Nucleus accumbens (tissue), 56 donors: Measurements from ENCODE around the gene PEX14.

ENCODE experiments used
- DNase-seq, 56 donors: peaks; one replicate each; lab custom pipeline; 2025; lab: John Stamatoyannopoulos, UW

Gene PEX14

GRCh38 chr1:10537082-10537766, 62.5 kb downstream of the PEX14 start:
- DNase-seq = no peak

DNA sequence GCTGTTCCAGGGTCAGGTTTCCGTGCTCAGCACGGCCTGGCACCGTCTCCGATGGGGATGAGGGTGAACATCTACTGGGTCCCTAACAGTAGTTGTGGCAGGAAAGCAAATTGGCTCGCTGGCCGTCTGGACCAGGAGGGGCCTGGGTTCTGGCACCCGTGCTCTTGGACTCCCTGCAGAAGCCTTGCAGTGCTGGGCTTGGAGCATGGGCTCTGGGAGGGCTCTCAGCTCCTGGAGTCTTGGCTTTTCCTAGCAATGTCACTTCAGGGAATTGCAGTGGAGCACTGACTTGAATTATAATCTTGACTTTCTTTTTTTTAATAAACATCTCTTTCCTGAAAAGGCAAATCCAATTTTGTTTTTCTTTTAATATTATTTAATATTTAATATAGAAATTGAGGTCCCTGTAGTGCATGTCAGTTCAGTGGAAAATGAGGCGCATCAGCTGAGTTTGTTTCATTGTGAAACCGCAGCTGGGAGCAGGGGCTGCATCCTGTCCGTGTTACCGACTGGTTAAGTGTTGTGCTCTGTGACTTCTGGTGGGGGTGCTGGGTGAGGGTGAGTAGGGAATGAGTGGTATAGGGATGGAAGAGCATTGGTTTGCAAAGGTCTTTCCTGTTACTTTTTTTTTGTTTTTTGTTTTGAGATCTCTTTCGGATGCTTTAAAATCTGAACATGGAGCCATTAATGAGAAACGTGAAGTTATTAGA, 64.1 kb downstream of the PEX14 start:
- DNase-seq = peak in 15 of 56 donors; percentile 6 to 51 (median 26)

- no peak for DNase-seq
Observed at GRCh38 chr1:10539411-10540043, 64.8 kb downstream of the PEX14 start.

DNA sequence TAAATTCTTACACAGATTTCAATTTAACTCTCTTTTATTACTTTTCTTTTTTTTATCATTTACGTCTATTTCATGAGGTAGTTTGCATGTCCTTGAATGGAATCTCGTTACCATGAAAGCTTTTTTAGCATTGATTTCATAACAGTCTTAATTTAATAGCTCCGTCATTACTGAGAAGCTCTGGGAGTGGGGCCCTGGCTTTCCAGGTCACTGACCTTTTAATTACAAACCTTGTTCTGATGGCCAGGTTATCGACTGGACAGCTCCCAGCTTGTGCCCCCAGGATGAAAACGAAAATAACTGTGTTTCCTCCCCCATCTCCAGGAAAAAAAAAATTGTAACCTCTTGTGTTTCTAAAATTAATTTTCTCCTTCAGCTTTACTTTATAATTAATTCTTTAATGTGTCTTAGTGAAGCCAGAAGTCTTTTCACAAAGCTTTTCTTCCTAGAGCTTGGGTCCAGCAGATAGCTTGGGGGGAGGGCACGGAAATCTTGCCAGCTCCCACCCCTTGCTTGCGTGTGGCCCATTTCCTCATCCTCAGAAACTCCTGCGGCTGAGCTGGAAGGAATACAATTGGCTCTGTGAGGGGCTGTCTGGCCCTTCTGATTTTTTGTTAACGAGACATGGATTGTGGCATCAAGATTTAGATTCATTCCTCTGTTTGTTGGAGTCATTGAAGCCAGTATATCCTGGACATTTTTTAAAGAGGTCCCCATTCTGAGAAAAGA, 65.7 kb downstream of the PEX14 start:
- peak in 5 of 56 donors; percentile 6 to 42 (median 10) for DNase-seq

DNA sequence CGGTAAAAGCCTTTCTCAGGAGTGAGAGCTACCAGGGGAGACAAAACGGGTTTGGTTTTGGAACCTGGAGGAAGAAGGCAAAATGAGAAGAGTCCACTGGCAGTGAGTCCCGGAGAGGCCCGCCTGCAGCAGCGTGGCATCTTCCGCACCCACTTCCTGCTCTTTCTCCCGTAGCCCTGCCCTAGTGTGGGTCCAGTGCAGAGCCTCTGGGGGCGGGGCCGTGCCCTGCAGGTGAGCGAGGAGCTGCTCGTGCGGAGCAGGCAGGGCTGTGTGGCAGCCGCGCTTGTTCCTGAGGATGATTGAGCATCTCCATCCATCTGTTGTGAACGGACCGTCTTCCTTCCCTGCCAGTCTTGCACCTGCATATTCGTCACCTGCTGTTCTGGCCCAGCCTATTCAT, 66.5 kb downstream of the PEX14 start:
- no peak for DNase-seq

GRCh38 chr1:10544239-10544638, 69.5 kb downstream of the PEX14 start:
- no peak for DNase-seq

DNA sequence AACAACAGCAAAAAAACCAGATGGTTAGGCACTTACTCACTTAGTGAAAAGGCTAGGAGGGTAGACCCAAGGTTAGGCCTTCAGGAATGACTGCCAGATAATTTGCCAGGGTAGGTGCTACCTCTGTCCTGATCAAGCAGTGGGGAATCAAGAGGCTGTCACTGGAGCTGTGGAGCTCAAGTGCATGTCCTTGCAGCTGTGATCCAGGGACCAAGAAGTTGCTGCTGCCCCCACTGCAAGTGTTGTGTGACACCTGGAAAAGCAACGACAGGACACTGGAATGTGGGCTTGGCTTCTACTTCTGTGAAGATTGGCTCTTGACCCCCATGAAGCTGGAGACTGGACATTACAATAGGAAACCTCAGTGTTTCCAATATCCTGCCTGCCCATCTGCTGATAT, 72.1 kb downstream of the PEX14 start:
- no peak for DNase-seq

GRCh38 chr1:10549904-10550664, 75.3 kb downstream of the PEX14 start:
- DNase-seq = no peak

- no peak for DNase-seq
Observed at GRCh38 chr1:10553118-10553517, 78.4 kb downstream of the PEX14 start.

DNA sequence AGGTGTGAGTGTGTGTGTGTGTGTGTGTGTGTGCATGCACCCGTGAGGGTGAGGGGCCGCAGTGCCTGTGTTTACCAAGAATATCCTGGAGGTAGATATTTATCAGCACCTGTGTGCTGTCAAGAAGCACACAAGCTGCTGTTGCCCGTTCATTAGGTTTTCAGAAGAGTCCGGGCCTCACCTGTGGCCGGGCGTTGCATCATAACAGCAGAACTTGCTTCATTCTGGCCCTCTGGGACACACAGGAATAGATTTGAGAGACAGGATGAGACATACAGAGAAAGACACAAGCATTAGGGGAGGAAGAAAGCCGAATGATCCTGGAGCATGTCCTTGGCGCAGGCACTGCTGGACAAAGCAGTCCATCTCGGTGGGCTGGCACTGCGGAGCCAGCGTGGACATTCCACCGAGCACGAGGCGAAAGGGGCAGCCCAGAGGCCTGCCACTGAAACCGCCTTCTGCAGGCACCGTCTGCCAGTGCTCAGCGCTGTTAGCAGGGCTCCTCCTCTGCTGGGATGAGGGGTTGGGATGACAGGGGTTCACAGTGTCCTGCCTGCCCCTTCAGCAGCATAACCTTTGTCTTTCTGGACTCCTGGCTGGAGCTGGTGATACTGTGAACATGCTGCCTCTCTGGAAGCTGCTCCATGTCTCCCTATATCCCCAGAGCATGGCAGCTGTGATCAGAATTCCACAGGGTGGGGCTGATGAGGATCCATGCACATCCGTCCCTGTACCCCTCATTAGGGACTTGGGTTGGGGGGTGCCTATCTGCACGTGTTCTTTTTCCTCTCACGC, 81.1 kb downstream of the PEX14 start:
- DNase-seq = no peak

DNA sequence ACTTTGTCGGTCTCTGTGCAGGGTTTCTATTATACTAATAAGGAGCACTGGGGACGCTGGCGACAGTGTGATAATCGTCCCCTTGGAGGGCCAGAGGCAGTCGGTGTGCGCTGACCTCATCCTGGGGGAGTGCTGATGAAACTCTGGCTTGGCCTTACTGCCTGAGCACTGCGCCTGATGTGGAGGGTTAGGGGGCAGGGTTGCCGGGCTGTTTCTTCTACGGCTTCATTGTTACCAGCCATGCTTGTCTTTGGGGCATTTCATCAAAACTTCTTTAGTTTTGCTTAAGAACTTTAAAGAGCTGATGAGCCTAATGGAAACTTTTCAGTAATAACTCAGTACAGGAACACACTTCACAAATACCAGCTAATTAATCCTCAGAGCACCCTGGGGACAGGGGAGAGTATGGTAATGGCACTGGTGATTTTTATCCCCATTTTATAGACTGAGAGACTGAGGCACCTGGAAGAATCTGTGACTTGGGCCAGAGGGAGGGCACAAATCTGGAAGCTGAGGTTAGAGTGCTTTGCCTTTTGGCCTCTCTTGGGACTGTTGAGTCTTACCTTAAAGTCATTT, 81.8 kb downstream of the PEX14 start:
- no peak for DNase-seq

GRCh38 chr1:10557714-10558113, 83.0 kb downstream of the PEX14 start:
- DNase-seq = no peak

- no peak for DNase-seq
Observed at GRCh38 chr1:10559386-10559785, 84.6 kb downstream of the PEX14 start.

DNA sequence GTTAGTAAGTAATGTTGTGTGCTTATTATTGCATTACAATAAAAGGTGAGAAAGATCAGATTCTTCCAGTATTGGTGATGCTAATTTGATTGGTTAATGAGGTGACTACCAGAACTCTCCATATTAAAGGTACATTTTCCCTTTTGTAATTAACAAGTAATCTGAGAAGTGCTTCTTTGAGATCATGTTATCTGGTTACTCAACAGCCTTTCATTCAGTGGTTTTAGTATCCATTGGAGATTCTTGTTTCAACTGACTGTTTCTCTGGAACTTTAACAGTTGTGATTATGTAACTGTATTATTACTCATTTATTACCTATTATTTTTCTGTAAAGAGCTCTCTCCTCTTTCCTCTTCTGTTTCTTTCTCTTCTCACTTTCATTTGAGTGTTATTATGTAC, 86.7 kb downstream of the PEX14 start:
- DNase-seq = no peak

DNA sequence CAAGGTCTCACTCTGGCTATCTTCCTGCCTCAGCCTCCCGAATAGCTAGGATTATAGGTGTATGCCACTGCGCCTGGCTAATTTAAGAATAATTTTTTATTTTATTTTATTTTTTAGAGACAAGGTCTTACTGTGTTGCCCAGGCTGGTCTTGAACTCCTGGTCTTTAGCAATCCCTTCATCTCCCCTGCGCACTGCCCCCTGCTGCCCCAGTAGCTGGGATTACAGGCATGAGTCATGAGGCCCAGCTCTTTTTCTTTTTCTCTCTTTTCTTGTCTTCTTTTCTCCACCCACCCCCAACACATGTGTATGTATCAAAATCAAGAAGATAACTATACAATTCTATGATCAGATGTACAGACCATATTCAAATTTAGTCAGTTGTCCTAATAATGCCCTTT, 87.2 kb downstream of the PEX14 start:
- no peak for DNase-seq

DNA sequence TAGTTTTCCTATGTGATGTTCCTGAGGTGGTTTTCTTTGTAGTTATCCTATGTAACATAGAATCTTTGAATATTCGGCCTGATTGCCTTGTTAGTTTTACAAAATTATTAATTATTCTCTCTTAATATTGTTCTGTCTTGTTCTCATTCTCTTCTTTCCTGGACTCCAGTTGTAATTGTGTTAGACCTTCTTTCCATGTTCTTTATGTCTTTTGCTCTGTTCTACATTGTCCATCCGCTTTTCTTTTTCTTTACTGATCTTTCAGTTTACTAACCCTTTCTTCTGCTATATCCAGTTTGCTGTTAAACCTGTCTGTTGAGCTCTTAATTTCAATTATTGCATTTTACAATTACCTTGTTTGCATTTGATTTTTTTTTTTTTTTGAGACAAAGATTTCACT, 89.3 kb downstream of the PEX14 start:
- no peak for DNase-seq

DNA sequence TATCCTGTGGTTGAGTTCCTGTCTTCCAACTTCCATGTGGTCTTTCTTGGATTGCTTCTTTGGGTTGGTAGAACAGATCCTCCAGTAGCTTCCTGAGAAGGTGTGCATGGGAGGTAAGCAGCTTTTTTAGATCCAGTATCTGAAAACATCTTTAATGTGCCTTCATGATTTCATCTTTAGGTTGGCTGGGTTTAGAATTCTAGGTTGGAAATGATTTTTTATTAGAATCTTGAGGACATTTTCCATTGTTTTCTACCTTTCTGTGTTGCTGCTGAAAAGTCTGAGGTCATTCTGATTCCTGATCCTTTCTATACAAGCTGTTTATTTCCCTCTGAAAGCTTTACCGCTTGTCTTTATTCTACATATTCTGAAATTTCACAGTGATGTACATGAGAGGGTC, 94.8 kb downstream of the PEX14 start:
- no peak for DNase-seq

DNA sequence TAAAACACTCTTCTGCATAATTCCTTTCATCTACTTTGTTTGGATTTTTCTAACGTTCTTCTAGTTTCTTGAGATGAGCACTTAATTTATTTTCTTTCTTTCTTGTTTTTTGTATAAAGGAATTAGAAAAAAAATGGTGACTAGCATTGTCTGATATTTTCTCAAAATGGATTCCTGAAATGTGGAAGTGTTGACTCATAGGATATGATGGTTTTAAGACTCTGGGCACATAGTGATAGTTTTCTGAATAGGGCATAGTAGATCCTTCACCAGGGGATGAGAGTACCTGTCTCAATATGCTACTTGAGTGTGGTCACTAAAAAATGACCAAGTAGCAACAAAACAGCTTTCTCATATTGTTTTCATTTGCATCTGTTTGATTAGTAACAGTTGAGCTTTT, 100.9 kb downstream of the PEX14 start:
- DNase-seq = no peak

- DNase-seq = no peak
Observed at GRCh38 chr1:10578070-10578469, 103.3 kb downstream of the PEX14 start.
